GM21526 (cell line): ENCODE measurements around the gene GAPDH.
"Not testable (repeated sequence)": the region's sequence is repeated elsewhere in the genome, so short reads cannot be mapped to it uniquely, and the experiment has no call there.

Source experiments
- ATAC-seq: cut with Tn5 transposase; IDR thresholded peaks from one replicate; pipeline ENCODE4 v1.9.1; 2021; ENCODE audit warnings: moderate library complexity; ENCODE audit not compliant: unreplicated experiment, low FRiP score

The GAPDH gene

GRCh38 chr12:6528539-6529235 is 5.6 kb upstream of the GAPDH start:
- ATAC-seq = no peak

GRCh38 chr12:6529291-6529737 is 5.0 kb upstream of the GAPDH start:
- ATAC-seq = no peak

- no peak for ATAC-seq
These were observed 3.6 kb upstream of the GAPDH start for GRCh38 chr12:6530576-6531260.

GRCh38 chr12:6532051-6532926 is 2.0 kb upstream of the GAPDH start:
- ATAC-seq = no peak

- peak; percentile 7 for ATAC-seq
These were observed 1.2 kb upstream of the GAPDH start for GRCh38 chr12:6532927-6533652.

GRCh38 chr12:6533653-6533922 is 729 bp upstream of the GAPDH start:
- peak; percentile 20 for ATAC-seq

- no peak for ATAC-seq
These were observed 303 bp downstream of the GAPDH start for GRCh38 chr12:6534695-6534944.

GRCh38 chr12:6534945-6535696 is 804 bp downstream of the GAPDH start:
- ATAC-seq = no peak

GRCh38 chr12:6535697-6535946 is 1.3 kb downstream of the GAPDH start:
- ATAC-seq = no peak

GRCh38 chr12:6535960-6536847 is 1.9 kb downstream of the GAPDH start:
- no peak for ATAC-seq

GRCh38 chr12:6536894-6537579 is 2.7 kb downstream of the GAPDH start:
- no peak for ATAC-seq

GRCh38 chr12:6537580-6538419 is 3.5 kb downstream of the GAPDH start:
- ATAC-seq = not testable (repeated sequence)

GRCh38 chr12:6538420-6539313 is 4.3 kb downstream of the GAPDH start:
- ATAC-seq = no peak

GRCh38 chr12:6539314-6539682 is 5.0 kb downstream of the GAPDH start:
- ATAC-seq = no peak

- ATAC-seq = no peak
These were observed 5.4 kb downstream of the GAPDH start for GRCh38 chr12:6539707-6540134.

GRCh38 chr12:6540181-6540877 is 6.0 kb downstream of the GAPDH start:
- no peak for ATAC-seq
